ENCODE measurements around the gene PRKAR2A.

PRKAR2A gene

DNA sequence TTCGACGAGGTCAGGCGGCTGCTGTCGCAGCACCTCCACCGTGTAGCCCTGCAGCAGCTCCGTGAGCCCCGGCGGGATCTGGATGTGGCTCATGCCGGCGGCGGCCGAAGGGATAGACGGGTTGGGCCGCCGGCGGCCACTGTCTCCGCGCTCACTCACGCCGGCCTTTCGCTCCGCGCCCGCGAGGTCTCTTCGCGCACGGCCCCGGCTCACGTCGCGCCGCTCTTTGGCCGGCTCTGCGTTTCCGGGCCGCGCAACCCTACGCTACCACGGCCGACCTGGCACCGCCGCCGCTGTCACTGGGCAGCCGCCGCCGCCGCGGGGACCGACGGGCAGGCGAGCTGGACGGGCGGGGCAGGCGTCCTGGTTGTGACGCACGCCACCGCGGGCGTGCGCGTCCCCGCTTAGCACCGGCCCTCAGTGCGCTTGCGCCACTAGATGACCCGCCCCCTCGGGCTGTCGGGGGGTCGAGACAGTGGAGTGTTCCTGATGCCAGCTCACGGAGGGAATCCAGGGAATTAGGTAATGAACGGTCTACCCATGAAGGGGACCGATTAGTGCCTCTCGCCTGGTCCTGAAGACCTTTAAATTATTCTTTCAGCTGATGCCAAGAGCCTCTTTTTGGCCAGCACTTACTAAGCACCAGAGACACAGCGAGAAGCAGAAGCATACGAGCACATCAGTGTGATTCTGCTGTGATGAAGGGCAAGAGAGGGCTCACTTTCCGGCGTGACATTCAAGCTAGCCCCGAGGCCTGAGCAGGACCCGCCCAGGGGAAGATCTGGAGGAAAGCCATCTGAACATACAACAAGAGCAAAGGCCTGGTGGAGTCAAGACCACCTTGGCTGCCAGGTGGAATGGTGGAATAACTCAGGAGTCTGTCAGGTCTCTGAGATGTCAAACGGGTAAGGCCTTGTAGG lies at the start of gene PRKAR2A:
Gene PRKAR2A (minus strand): TSS at position 371 of the 920 bp plus-strand sequence. CDS start 278 bp downstream, at position 93.
- DNase-seq (ENCODE audit: low read depth, low spot score) = peak; percentile 44

GRCh38 chr3:48896936-48897335 lies 49.3 kb upstream of the PRKAR2A start:
- no peak for DNase-seq (ENCODE audit: low read depth, low spot score)

- DNase-seq (ENCODE audit: low read depth, low spot score) = no peak
These were observed 46.8 kb upstream of the PRKAR2A start for GRCh38 chr3:48894516-48894915.

GRCh38 chr3:48891606-48892005 lies 43.9 kb upstream of the PRKAR2A start:
- no peak for DNase-seq (ENCODE audit: low read depth, low spot score)

- no peak for DNase-seq (ENCODE audit: low read depth, low spot score)
These were observed 38.1 kb upstream of the PRKAR2A start for GRCh38 chr3:48885753-48886152.

DNA sequence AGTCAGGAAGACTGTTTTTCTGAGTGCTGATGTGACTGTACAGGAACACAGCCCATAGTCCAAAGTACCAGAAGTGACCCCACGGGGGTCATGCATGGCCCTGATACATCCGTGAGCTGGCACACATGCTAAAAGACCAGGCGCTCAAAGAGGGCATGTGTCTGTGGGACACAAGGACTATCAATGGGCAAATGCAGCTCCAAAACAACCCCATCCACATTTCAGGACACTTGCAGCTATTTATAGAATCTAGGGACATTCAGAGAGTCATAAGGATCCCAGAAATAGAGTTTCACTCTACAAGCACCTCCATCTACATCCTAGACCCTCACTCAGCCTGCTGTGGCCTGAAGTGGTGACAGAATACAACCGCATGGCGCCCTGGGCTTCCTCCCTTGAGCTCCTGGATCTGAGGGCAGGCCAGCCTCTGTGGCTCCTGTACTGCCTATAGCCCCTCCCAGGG lies 34.0 kb upstream of the PRKAR2A start:
- no peak for DNase-seq (ENCODE audit: low read depth, low spot score)

- no peak for DNase-seq (ENCODE audit: low read depth, low spot score)
These were observed 33.3 kb upstream of the PRKAR2A start for GRCh38 chr3:48881006-48881405.

DNA sequence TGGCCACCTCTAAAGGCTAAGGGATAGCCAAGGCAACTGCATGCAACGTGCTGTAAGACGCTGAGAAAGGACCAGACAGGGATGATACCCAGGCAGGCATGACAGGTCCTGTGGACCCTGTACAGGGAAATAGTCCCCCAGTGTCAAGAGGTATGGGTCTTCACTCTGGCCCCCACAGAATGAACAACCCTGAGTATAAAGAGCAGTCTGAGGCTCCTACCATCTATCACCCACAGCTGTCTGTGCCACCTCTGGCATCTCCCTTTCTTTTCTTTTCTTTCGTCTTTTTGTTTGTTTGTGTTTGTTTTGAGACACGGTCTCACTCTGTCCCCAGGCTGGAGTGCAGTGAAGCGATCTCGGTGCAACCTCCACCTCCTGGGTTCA lies 32.3 kb upstream of the PRKAR2A start:
- no peak for DNase-seq (ENCODE audit: low read depth, low spot score)

- DNase-seq (ENCODE audit: low read depth, low spot score) = no peak
These were observed 31.8 kb upstream of the PRKAR2A start for GRCh38 chr3:48879307-48879993.

GRCh38 chr3:48877671-48878070 lies 30.0 kb upstream of the PRKAR2A start:
- no peak for DNase-seq (ENCODE audit: low read depth, low spot score)

GRCh38 chr3:48863122-48863521 lies 15.4 kb upstream of the PRKAR2A start:
- DNase-seq (ENCODE audit: low read depth, low spot score) = no peak

GRCh38 chr3:48859206-48859605 lies 11.5 kb upstream of the PRKAR2A start:
- DNase-seq (ENCODE audit: low read depth, low spot score) = no peak

- DNase-seq (ENCODE audit: low read depth, low spot score) = no peak
These were observed 11.0 kb upstream of the PRKAR2A start for GRCh38 chr3:48858709-48859108.

GRCh38 chr3:48857641-48858040 lies 10.0 kb upstream of the PRKAR2A start:
- no peak for DNase-seq (ENCODE audit: low read depth, low spot score)

- DNase-seq (ENCODE audit: low read depth, low spot score) = no peak
These were observed 8.8 kb upstream of the PRKAR2A start for GRCh38 chr3:48856469-48856868.

DNA sequence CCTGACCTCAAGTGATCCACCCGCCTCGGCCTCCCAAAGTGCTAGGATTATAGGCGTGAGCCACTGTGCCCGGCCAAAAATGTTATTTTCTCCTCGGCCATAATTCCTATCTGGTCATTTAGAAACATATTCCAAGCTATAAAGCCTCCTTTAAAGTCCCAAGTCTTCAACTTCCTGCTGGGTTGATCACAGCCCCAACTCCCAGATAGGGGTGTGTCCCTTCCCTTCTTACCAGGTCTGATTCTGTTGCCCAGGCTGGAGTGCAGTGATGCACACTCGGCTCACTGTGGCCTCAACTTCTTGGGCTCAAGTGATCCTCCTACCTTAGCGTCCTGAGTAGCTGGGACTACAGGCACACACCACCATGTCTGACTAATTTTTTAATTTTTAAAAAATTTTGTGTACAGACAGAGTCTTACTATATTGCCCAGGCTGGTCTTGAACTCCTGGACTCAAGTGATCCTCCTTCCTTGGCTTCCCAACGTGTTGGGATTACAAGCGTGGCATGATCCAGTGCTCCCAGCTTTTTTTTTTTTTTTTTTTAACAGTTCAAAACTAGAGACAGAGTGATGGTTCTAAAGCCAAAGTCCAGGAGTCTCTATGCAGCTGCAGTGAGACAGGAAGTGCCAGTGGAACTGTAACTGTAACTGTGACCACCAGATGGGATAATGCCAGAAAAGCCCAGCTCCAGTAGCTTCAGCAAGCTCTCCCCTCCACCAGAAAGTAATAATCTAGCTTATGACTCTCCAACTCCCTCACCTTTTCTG lies 8.2 kb upstream of the PRKAR2A start:
- no peak for DNase-seq (ENCODE audit: low read depth, low spot score)

DNA sequence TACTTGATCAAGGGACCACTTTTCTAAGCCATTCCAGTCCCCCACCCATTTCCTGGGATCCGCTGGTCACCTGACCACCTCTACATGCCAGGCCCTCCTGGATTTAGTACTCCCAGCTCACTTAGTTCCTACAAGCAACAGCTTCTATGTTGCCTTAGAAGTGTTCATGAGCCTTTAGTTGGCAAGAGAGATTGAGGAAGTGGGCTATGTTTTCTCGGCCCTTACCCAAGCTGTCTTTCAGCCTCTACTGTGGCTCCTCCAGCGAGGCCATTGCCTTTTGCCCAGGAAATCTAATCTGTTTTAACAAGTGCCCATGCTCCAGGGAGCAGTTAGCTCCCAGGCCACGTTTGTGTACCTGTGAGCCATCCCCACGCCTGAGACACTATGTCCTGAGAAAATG lies 4.5 kb upstream of the PRKAR2A start:
- no peak for DNase-seq (ENCODE audit: low read depth, low spot score)

DNA sequence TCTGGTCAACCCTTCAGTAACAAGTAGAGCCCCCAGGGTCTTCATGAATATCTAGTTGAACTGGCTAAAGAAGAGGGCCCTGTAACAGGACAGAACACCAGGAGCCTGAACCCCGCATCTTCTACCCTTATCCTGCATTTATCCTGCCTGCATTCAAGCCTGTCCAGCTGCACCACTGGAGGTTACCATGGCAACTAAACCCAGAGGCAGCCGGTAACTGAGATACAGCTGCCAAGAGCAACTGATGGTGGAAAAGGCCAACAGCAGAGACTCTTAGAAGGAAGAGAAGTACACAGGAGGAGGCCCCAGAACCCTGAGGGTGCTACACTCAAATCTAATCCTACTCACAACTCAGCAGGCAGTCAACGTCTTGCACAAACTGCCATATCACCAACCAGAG lies 3.7 kb upstream of the PRKAR2A start:
- DNase-seq (ENCODE audit: low read depth, low spot score) = peak; percentile 17

- DNase-seq (ENCODE audit: low read depth, low spot score) = no peak
These were observed 1.3 kb upstream of the PRKAR2A start for GRCh38 chr3:48848816-48849515.

- no peak for DNase-seq (ENCODE audit: low read depth, low spot score)
These were observed 596 bp downstream of the PRKAR2A start for GRCh38 chr3:48847053-48847503.

- DNase-seq (ENCODE audit: low read depth, low spot score) = no peak
These were observed 2.5 kb downstream of the PRKAR2A start for GRCh38 chr3:48845170-48845569.
